Activated CD4-positive, alpha-beta T cell treated with anti-CD3 and anti-CD28 coated beads, Interleukin-10, Interleukin-2, amounts not matched to agents 100 ng/mL and 50 ng/mL, durations not matched to agents 16 hours and 8 hours (primary cell): Measurements from ENCODE around the gene EFNA4.
A peak's percentile ranks its signal among the peaks of the same experiment; 100 is the strongest.

Experiments
- DNase-seq: peaks from one replicate; pipeline ENCODE4 v3.0.0-alpha.2; 2020

The EFNA4 gene

GRCh38 chr1:155034318-155035208 is 29.0 kb upstream of the EFNA4 start:
- DNase-seq = no peak

- no peak for DNase-seq
Measured at GRCh38 chr1:155035936-155036335, 27.6 kb upstream of the EFNA4 start.

- no peak for DNase-seq
Measured at GRCh38 chr1:155037043-155037442, 26.5 kb upstream of the EFNA4 start.

GRCh38 chr1:155037851-155038441 is 25.6 kb upstream of the EFNA4 start:
- no peak for DNase-seq

GRCh38 chr1:155038602-155039307 is 24.8 kb upstream of the EFNA4 start:
- no peak for DNase-seq

GRCh38 chr1:155039308-155039669 is 24.3 kb upstream of the EFNA4 start:
- DNase-seq = no peak

- no peak for DNase-seq
Measured at GRCh38 chr1:155040358-155041093, 23.0 kb upstream of the EFNA4 start.

GRCh38 chr1:155042789-155043188 is 20.8 kb upstream of the EFNA4 start:
- DNase-seq = no peak

GRCh38 chr1:155043301-155043702 is 20.2 kb upstream of the EFNA4 start:
- DNase-seq = no peak

- no peak for DNase-seq
Measured at GRCh38 chr1:155043793-155044192, 19.7 kb upstream of the EFNA4 start.

- DNase-seq = no peak
Measured at GRCh38 chr1:155044365-155044764, 19.2 kb upstream of the EFNA4 start.

- peak; percentile 75 for DNase-seq
Measured at GRCh38 chr1:155044812-155045657, 18.5 kb upstream of the EFNA4 start.

- DNase-seq = no peak
Measured at GRCh38 chr1:155048449-155049334, 14.8 kb upstream of the EFNA4 start.

GRCh38 chr1:155049651-155050559 is 13.6 kb upstream of the EFNA4 start:
- no peak for DNase-seq

- peak; percentile 85 for DNase-seq
Measured at GRCh38 chr1:155050560-155051341, 12.8 kb upstream of the EFNA4 start, which contains the start of gene ADAM15. TSS of gene ADAM15 (plus strand) at chr1:155051316. CDS start at chr1:155051387, 71 bp downstream.

GRCh38 chr1:155051342-155051776 is 12.2 kb upstream of the EFNA4 start:
- DNase-seq = no peak

- peak; percentile 68 for DNase-seq
Measured at GRCh38 chr1:155051777-155052398, 11.7 kb upstream of the EFNA4 start.
